DND-41 (cell line): ENCODE results near the gene ANKRD13D.
A peak's percentile ranks its signal among the peaks of the same experiment; 100 is the strongest.
"Not testable (repeated sequence)": the region's sequence is repeated elsewhere in the genome, so short reads cannot be mapped to it uniquely, and the experiment has no call there.

Experiments
- ATAC-seq: fragments of 200-7000 bp; cut with Tn5 transposase; 3 replicates; pipeline ENCODE4 v1.9.1; 2021; ENCODE audit warnings: low read depth; ENCODE audit not compliant: insufficient read depth
- DNase-seq: peaks from one replicate; pipeline ENCODE4 v3.0.0-alpha.2; 2020
- H2AFZ ChIP-seq: 2 replicates; pipeline ENCODE4 v1.6.0; 2012; ENCODE audit warnings: low read depth, low read length
- H3K27ac ChIP-seq: 2 replicates; pipeline ENCODE4 v1.5.1; 2012; ENCODE audit warnings: low read length, inconsistent platforms
- H3K27me3 ChIP-seq: fragments of 200-600 bp; sonication (generic); 2 replicates; pipeline ENCODE4 v1.6.0; 2012; ENCODE audit warnings: low read length, mild to moderate bottlenecking, inconsistent platforms; ENCODE audit not compliant: insufficient read depth, poor library complexity
- H3K36me3 ChIP-seq: 2 replicates; pipeline ENCODE4 v1.5.1; 2012; ENCODE audit warnings: low read length, inconsistent platforms; ENCODE audit not compliant: insufficient read depth
- H3K4me1 ChIP-seq: 2 replicates; pipeline ENCODE4 v1.5.1; 2012; ENCODE audit warnings: mild to moderate bottlenecking, low read length; ENCODE audit not compliant: insufficient read depth
- H3K4me2 ChIP-seq: 2 replicates; pipeline ENCODE4 v1.6.0; 2012; ENCODE audit warnings: mild to moderate bottlenecking, moderate library complexity, low read length, inconsistent platforms; ENCODE audit not compliant: insufficient read depth
- H3K4me3 ChIP-seq, 2 experiments: fragments of 200-600 bp in 1 of 2; shearing (Covaris generic) in 1 of 2; 2 replicates each; pipeline ENCODE4 v1.5.1; 2012 to 2016; ENCODE audit warnings: inconsistent platforms in 2 of 2, low read length in 2 of 2, mild to moderate bottlenecking in 2 of 2, low read depth in 1 of 2, moderate library complexity in 1 of 2
- H3K79me2 ChIP-seq: 2 replicates; pipeline ENCODE4 v1.6.0; 2012; ENCODE audit warnings: low read length, inconsistent platforms; ENCODE audit not compliant: insufficient read depth
- H3K9ac ChIP-seq: 2 replicates; pipeline ENCODE4 v1.6.0; 2012; ENCODE audit warnings: low read depth, mild to moderate bottlenecking, inconsistent platforms, low read length, moderate library complexity
- H3K9me3 ChIP-seq: 2 replicates; pipeline ENCODE4 v1.5.1; 2012; ENCODE audit warnings: low read length, moderate library complexity, mild to moderate bottlenecking, inconsistent platforms; ENCODE audit not compliant: insufficient read depth, severe bottlenecking
- H4K20me1 ChIP-seq: 2 replicates; pipeline ENCODE4 v1.6.0; 2012; ENCODE audit warnings: low read length; ENCODE audit not compliant: insufficient read depth
- CTCF ChIP-seq: IDR thresholded peaks from 2 replicates; pipeline ENCODE4 v1.5.1; 2012; ENCODE audit warnings: borderline replicate concordance, low read length, moderate library complexity, mild to moderate bottlenecking; ENCODE audit not compliant: poor library complexity, severe bottlenecking; ENCODE audit errors: extremely low read depth
- EZH2 ChIP-seq: IDR thresholded peaks from 3 replicates; pipeline ENCODE4 v1.6.1; 2012; ENCODE audit warnings: borderline replicate concordance, low read depth, mild to moderate bottlenecking, moderate library complexity, low read length, inconsistent platforms; ENCODE audit not compliant: severe bottlenecking

The ANKRD13D gene

GRCh38 chr11:67316882-67317204 lies 27.7 kb downstream of the ANKRD13D start:
- no peaks in the 10 kb centered on the region; the same call in 1 of the 2 replicates for H3K79me2 ChIP-seq
- peak overlapping the region; percentile 88 for H3K4me2 ChIP-seq
- peak overlapping the region; percentile 89 for H2AFZ ChIP-seq
- peak overlapping the region; percentile 34 to 78 for H3K4me3 ChIP-seq
- TF ChIP-seq CTCF (no peak), EZH2 (no peak)
- H3K27ac ChIP-seq: peak overlapping the region; percentile 91
- no peaks in the 10 kb centered on the region for H3K9me3 ChIP-seq
- DNase-seq (no peak), ATAC-seq (0 out of 3 replicates have a peak, but pooled peaks have one; percentile 0)
- peak overlapping the region; percentile 78 for H3K9ac ChIP-seq
- H3K36me3 ChIP-seq: no peaks in the 10 kb centered on the region
- no peaks in the 10 kb centered on the region for H3K27me3 ChIP-seq
- peaks cover 20% of the 10 kb centered on the region for H3K4me1 ChIP-seq
- H4K20me1 ChIP-seq: no peaks in the 10 kb centered on the region

GRCh38 chr11:67317205-67317887 lies 28.2 kb downstream of the ANKRD13D start:
- peak overlapping the region; percentile 88 for H3K4me2 ChIP-seq
- H3K36me3 ChIP-seq: no peaks in the 10 kb centered on the region
- peak; percentile 89 for ATAC-seq
- H3K27ac ChIP-seq: peak overlapping the region; percentile 91
- no peaks in the 10 kb centered on the region for H3K9me3 ChIP-seq
- DNase-seq: peak; percentile 98
- H2AFZ ChIP-seq: peak overlapping the region; percentile 90
- H3K4me1 ChIP-seq: peaks cover 20% of the 10 kb centered on the region
- H3K27me3 ChIP-seq: no peaks in the 10 kb centered on the region
- peak overlapping the region; percentile 34 to 78 for H3K4me3 ChIP-seq
- no peaks in the 10 kb centered on the region; the same call in 1 of the 2 replicates for H3K79me2 ChIP-seq
- no peaks in the 10 kb centered on the region for H4K20me1 ChIP-seq
- H3K9ac ChIP-seq: peak overlapping the region; percentile 78
- TF ChIP-seq CTCF (peak; percentile 97), EZH2 (no peak)

GRCh38 chr11:67317888-67318555 lies 28.9 kb downstream of the ANKRD13D start:
- no peaks in the 10 kb centered on the region for H3K36me3 ChIP-seq
- peak overlapping the region; percentile 88 for H3K4me2 ChIP-seq
- no peak overlapping the region; the same call in 1 of the 2 replicates for H3K27ac ChIP-seq
- ATAC-seq (peak; percentile 30), DNase-seq (no peak)
- H3K4me1 ChIP-seq: peaks cover 20% of the 10 kb centered on the region
- H4K20me1 ChIP-seq: no peaks in the 10 kb centered on the region
- H3K4me3 ChIP-seq: peak overlapping the region; percentile 34 to 78; a peak in 3 of 4 replicates
- peak overlapping the region; percentile 90 for H2AFZ ChIP-seq
- no peaks in the 10 kb centered on the region for H3K9me3 ChIP-seq
- TF ChIP-seq EZH2 (no peak), CTCF (no peak)
- H3K27me3 ChIP-seq: no peaks in the 10 kb centered on the region
- peak overlapping the region; percentile 78 for H3K9ac ChIP-seq
- no peaks in the 10 kb centered on the region; the same call in 1 of the 2 replicates for H3K79me2 ChIP-seq

GRCh38 chr11:67318876-67319275 lies 29.8 kb downstream of the ANKRD13D start:
- not testable (repeated sequence) for H3K79me2 ChIP-seq, H3K36me3 ChIP-seq, ATAC-seq, H3K9me3 ChIP-seq, H3K27me3 ChIP-seq, DNase-seq, H3K27ac ChIP-seq, H4K20me1 ChIP-seq
- peaks cover 20% of the 10 kb centered on the region for H3K4me1 ChIP-seq
- peak overlapping the region; percentile 88 for H3K4me2 ChIP-seq
- peak overlapping the region; percentile 78; the same call in 1 of the 2 replicates for H3K9ac ChIP-seq
- H3K4me3 ChIP-seq: peak overlapping the region in 1 of 2 experiments; percentile 78; a peak in 2 of 4 replicates
- 0 out of 2 replicates have a peak overlapping the region, but pooled peaks have one; percentile 90 for H2AFZ ChIP-seq
